CD4-positive, CD25-positive, alpha-beta regulatory T cell (primary cell): Measurements from ENCODE around the gene SRGAP3. TPM values are rescaled to one million over a fixed set of nuclear protein-coding genes. Genes with fewer than 3 reads are reported as not detected.

Source experiments
- ATAC-seq, 2 donors: fragments of 150-1000 bp; cut with Tn5 transposase; one replicate each; pipeline ENCODE4 v1.10.0; 2021; ENCODE audit warnings: low read depth in 2 of 2, moderate number of reproducible peaks in 2 of 2, moderate library complexity in 1 of 2
- DNase-seq, 3 donors: peaks; one replicate each; pipeline versions ENCODE4 v3.0.0 to v3.0.0-alpha.2; 2012 to 2022; ENCODE audit warnings: mixed read lengths in 1 of 3
- H3K27ac ChIP-seq: one replicate; pipeline ENCODE4 v1.7.0; 2013; ENCODE audit warnings: mild to moderate bottlenecking, low read length; ENCODE audit not compliant: insufficient read depth, poor library complexity, severe bottlenecking
- H3K27me3 ChIP-seq: one replicate; pipeline ENCODE4 v1.7.0; 2013; ENCODE audit warnings: low read length; ENCODE audit not compliant: control insufficient read depth, insufficient read depth
- H3K36me3 ChIP-seq: one replicate; pipeline ENCODE4 v1.7.0; 2013; ENCODE audit warnings: mild to moderate bottlenecking, low read length, moderate library complexity; ENCODE audit not compliant: control insufficient read depth, insufficient read depth
- H3K4me1 ChIP-seq: 2 replicates; pipeline ENCODE4 v1.7.0; 2013; ENCODE audit warnings: mild to moderate bottlenecking, low read length; ENCODE audit not compliant: insufficient read depth, control insufficient read depth, poor library complexity, severe bottlenecking
- H3K4me3 ChIP-seq: one replicate; pipeline ENCODE4 v1.7.0; 2013; ENCODE audit warnings: low read depth, mild to moderate bottlenecking, low read length, moderate library complexity
- H3K9me3 ChIP-seq, 2 experiments: 1 replicate in 1 of 2; 2 replicates in 1 of 2; pipeline ENCODE4 v1.7.0; 2013; ENCODE audit warnings: low read length in 2 of 2, mild to moderate bottlenecking in 1 of 2, moderate library complexity in 1 of 2; ENCODE audit not compliant: control insufficient read depth in 2 of 2
- H3K27ac Mint-ChIP-seq, 3 donors: one replicate each; pipeline ENCODE4 v1.8.0; 2020 to 2022; ENCODE audit warnings: mild to moderate bottlenecking in 3 of 3, mixed read lengths in 3 of 3, moderate library complexity in 2 of 3
- H3K27me3 Mint-ChIP-seq: one replicate; pipeline ENCODE4 v1.8.0; 2022; ENCODE audit warnings: mild to moderate bottlenecking, mixed read lengths
- H3K36me3 Mint-ChIP-seq: one replicate; pipeline ENCODE4 v1.8.0; 2020; ENCODE audit warnings: mixed read lengths
- H3K4me1 Mint-ChIP-seq, 4 donors: one replicate each; pipeline ENCODE4 v1.8.0; 2020 to 2022; ENCODE audit warnings: mixed read lengths in 4 of 4, mild to moderate bottlenecking in 1 of 4
- H3K4me3 Mint-ChIP-seq, 4 donors: one replicate each; pipeline ENCODE4 v1.8.0; 2020 to 2022; ENCODE audit warnings: mild to moderate bottlenecking in 4 of 4, mixed read lengths in 4 of 4, moderate library complexity in 3 of 4
- H3K9me3 Mint-ChIP-seq, 7 donors: one replicate each; pipeline ENCODE4 v1.8.0; 2020 to 2022; ENCODE audit warnings: mixed read lengths in 7 of 7, mild to moderate bottlenecking in 3 of 7, moderate library complexity in 2 of 7
- polyA plus RNA-seq, 4 donors: library from polyadenylated mRNA; unstranded; fragments of 300-500 nt; fragmentation: Illumina TruSeq; gene quantifications; one replicate each; pipeline ENCODE4 v1.2.3, GENCODE V29; 2021
- total RNA-seq: library from RNA; stranded (reverse); gene quantifications from one replicate; pipeline ENCODE4 v1.2.3, GENCODE V29; 2022

Gene SRGAP3
- total and polyA plus RNA-seq, 5 donors from 2014 or later: 1.8 to 8.1 (median 2.8) TPM

DNA sequence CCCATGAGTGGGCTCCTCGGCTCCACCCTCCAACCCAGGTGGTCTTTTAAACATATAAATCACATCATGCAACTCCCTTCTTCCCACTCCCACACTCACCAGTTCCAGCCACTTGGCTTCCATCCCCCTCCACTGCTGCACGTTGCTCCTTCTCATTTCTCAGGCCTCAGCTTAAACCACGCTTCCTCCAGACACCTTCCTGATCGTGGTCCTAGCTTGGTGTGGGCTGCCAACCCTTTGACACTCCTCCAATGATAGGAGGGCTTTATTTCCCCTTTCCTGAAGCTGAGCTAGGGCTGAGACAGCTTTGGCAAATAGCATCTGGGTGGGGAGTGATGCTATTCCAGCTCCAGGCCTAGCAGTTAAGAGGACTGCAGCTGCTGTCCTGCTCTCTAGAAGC, 130.1 kb downstream of the SRGAP3 start:
- Histone ChIP-seq H3K27ac (no peak overlapping the region), H3K27me3 (no peaks in the 10 kb centered on the region), H3K4me1 (no peaks in the 10 kb centered on the region), H3K9me3 (no peaks in the 10 kb centered on the region), H3K4me3 (no peak overlapping the region), H3K36me3 (peaks cover 4% of the 10 kb centered on the region)
- Mint-ChIP-seq H3K27me3 (no peaks in the 10 kb centered on the region), H3K36me3 (peaks cover 18% of the 10 kb centered on the region), H3K27ac (no peak overlapping the region), H3K4me1 (peaks cover 0 to 4% (median under 1%) of the 10 kb centered on the region in 4 donors), H3K4me3 (no peak overlapping the region), H3K9me3 (no peaks in the 10 kb centered on the region)
- ATAC-seq (no peak), DNase-seq (no peak)

GRCh38 chr3:9118222-9118621, 131.2 kb downstream of the SRGAP3 start:
- ATAC-seq (no peak), DNase-seq (no peak)
- Mint-ChIP-seq H3K4me3 (no peak overlapping the region), H3K9me3 (no peaks in the 10 kb centered on the region), H3K27me3 (no peaks in the 10 kb centered on the region), H3K4me1 (peaks cover 0 to 4% (median 0%) of the 10 kb centered on the region in 4 donors), H3K27ac (no peak overlapping the region), H3K36me3 (peaks cover 14% of the 10 kb centered on the region)
- Histone ChIP-seq H3K27me3 (no peaks in the 10 kb centered on the region), H3K36me3 (peaks cover 4% of the 10 kb centered on the region), H3K4me3 (no peak overlapping the region), H3K27ac (no peak overlapping the region), H3K4me1 (no peaks in the 10 kb centered on the region), H3K9me3 (no peaks in the 10 kb centered on the region)

- DNase-seq (no peak), ATAC-seq (no peak)
- Mint-ChIP-seq H3K4me1 (peaks cover 0 to 4% (median 0%) of the 10 kb centered on the region in 4 donors), H3K27me3 (no peaks in the 10 kb centered on the region), H3K9me3 (no peaks in the 10 kb centered on the region), H3K4me3 (no peak overlapping the region), H3K27ac (no peak overlapping the region), H3K36me3 (peaks cover 13% of the 10 kb centered on the region)
- H3K4me1 ChIP-seq: no peaks in the 10 kb centered on the region
- no peaks in the 10 kb centered on the region for H3K36me3 ChIP-seq
- no peaks in the 10 kb centered on the region for H3K9me3 ChIP-seq
- H3K27ac ChIP-seq: no peak overlapping the region
- no peak overlapping the region for H3K4me3 ChIP-seq
- no peaks in the 10 kb centered on the region for H3K27me3 ChIP-seq
Measured at GRCh38 chr3:9117220-9117619, 132.2 kb downstream of the SRGAP3 start.

DNA sequence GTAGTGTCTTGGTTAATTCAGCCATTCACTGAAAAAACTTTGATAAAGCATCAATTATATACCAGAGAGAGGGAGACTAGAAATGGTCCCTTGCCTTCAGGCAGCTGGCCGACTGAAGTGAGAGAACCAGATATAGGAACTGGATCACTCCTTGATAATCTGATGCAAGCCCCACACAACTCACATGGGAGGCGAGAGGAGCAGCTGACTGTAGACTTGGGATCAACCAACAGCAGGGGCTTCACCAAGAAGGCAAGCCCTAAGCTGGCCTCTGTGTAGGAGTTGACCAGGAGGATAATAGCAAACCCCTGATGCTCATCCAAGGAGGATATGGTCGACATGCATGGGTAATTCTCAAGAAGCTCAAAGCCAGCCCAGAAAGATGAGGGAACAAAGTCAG, 133.1 kb downstream of the SRGAP3 start:
- Mint-ChIP-seq H3K36me3 (peaks cover 10% of the 10 kb centered on the region), H3K27me3 (no peaks in the 10 kb centered on the region), H3K27ac (no peak overlapping the region), H3K4me1 (peaks cover 0 to 4% (median 0%) of the 10 kb centered on the region in 4 donors), H3K9me3 (no peaks in the 10 kb centered on the region), H3K4me3 (no peak overlapping the region)
- no peak for ATAC-seq
- Histone ChIP-seq H3K4me1 (no peaks in the 10 kb centered on the region), H3K27me3 (no peaks in the 10 kb centered on the region), H3K27ac (no peak overlapping the region), H3K4me3 (no peak overlapping the region), H3K9me3 (no peaks in the 10 kb centered on the region), H3K36me3 (no peaks in the 10 kb centered on the region)
- no peak for DNase-seq

DNA sequence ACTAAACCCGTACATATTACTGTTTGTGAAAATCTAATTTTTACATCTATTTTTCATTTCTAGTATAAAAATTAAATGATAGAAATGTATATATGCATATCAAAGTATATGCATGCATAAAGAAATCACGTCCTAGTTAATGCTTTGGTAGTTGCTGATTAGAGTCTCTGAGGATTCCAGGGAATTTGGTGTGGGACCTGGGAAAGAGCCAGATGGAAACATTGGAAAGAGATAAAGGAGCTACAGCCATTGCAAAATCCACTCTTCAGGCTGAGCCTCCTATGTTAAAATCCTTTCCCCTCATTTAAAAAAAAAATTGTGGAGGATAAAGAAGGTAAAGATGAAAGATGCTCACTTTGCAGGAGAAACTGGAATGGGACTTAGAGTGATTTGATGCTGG, 134.1 kb downstream of the SRGAP3 start:
- H3K9me3 Mint-ChIP-seq: no peaks in the 10 kb centered on the region
- ATAC-seq: no peak
- no peaks in the 10 kb centered on the region for H3K27me3 ChIP-seq
- no peak overlapping the region for H3K27ac ChIP-seq
- no peaks in the 10 kb centered on the region for H3K36me3 ChIP-seq
- H3K4me3 ChIP-seq: no peak overlapping the region
- DNase-seq: no peak
- peaks cover 0 to 4% (median 0%) of the 10 kb centered on the region in 4 donors for H3K4me1 Mint-ChIP-seq
- H3K4me3 Mint-ChIP-seq: no peak overlapping the region
- peaks cover 10% of the 10 kb centered on the region for H3K36me3 Mint-ChIP-seq
- H3K27me3 Mint-ChIP-seq: no peaks in the 10 kb centered on the region
- no peaks in the 10 kb centered on the region for H3K4me1 ChIP-seq
- no peaks in the 10 kb centered on the region for H3K9me3 ChIP-seq
- no peak overlapping the region for H3K27ac Mint-ChIP-seq

GRCh38 chr3:9113040-9113439, 136.4 kb downstream of the SRGAP3 start:
- H3K27ac Mint-ChIP-seq: no peak overlapping the region

DNA sequence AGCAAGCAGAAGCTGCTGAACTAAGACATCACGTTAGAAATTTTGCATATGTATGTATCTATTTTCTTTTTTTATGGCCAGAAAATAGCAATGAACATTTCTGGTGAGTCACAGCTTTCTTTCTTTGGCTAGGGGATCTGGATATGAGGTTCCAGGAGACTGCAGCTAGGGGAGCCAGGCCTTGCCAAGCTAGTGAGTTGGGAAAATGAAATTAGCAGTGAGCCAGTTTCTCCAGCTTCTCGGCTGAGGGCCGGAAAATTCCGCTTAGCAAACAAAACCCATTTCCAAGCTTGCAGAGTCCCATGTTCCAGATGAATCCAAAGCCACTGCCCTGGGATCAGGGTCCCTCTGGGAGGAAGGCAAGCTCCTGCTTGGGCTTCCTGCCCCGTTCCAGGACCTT, 137.6 kb downstream of the SRGAP3 start:
- H3K27me3 ChIP-seq: no peaks in the 10 kb centered on the region
- no peaks in the 10 kb centered on the region for H3K9me3 ChIP-seq
- Mint-ChIP-seq H3K36me3 (peaks cover 3% of the 10 kb centered on the region), H3K4me3 (no peak overlapping the region), H3K4me1 (peaks cover 0 to 4% (median 0%) of the 10 kb centered on the region in 4 donors), H3K27ac (no peak overlapping the region), H3K27me3 (no peaks in the 10 kb centered on the region), H3K9me3 (no peaks in the 10 kb centered on the region)
- DNase-seq (no peak), ATAC-seq (no peak)
- no peaks in the 10 kb centered on the region for H3K4me1 ChIP-seq
- H3K4me3 ChIP-seq: no peak overlapping the region
- no peaks in the 10 kb centered on the region for H3K36me3 ChIP-seq
- no peak overlapping the region for H3K27ac ChIP-seq

More at GRCh38 chr3:9113040-9113439, 136.4 kb downstream of the SRGAP3 start:
- H3K9me3 ChIP-seq: no peaks in the 10 kb centered on the region
- H3K36me3 Mint-ChIP-seq: peaks cover 3% of the 10 kb centered on the region
- no peak overlapping the region for H3K4me3 ChIP-seq
- no peaks in the 10 kb centered on the region for H3K27me3 ChIP-seq
- H3K4me1 Mint-ChIP-seq: peaks cover 0 to 4% (median 0%) of the 10 kb centered on the region in 4 donors
- H3K4me1 ChIP-seq: no peaks in the 10 kb centered on the region
- DNase-seq: no peak
- no peak overlapping the region for H3K27ac ChIP-seq
- H3K27me3 Mint-ChIP-seq: no peaks in the 10 kb centered on the region
- no peaks in the 10 kb centered on the region for H3K9me3 Mint-ChIP-seq
- H3K4me3 Mint-ChIP-seq: no peak overlapping the region
- no peak for ATAC-seq
- H3K36me3 ChIP-seq: no peaks in the 10 kb centered on the region

GRCh38 chr3:9111417-9111816, 138.0 kb downstream of the SRGAP3 start:
- Mint-ChIP-seq H3K27me3 (no peaks in the 10 kb centered on the region), H3K36me3 (peaks cover 3% of the 10 kb centered on the region)

More at GRCh38 chr3:9111417-9111816, 138.0 kb downstream of the SRGAP3 start:
- Mint-ChIP-seq H3K9me3 (no peaks in the 10 kb centered on the region), H3K4me3 (no peak overlapping the region), H3K4me1 (peaks cover 0 to 4% (median 0%) of the 10 kb centered on the region in 4 donors), H3K27ac (no peak overlapping the region)
- no peak for DNase-seq
- Histone ChIP-seq H3K4me3 (no peak overlapping the region), H3K4me1 (no peaks in the 10 kb centered on the region), H3K9me3 (no peaks in the 10 kb centered on the region), H3K36me3 (no peaks in the 10 kb centered on the region), H3K27ac (no peak overlapping the region), H3K27me3 (no peaks in the 10 kb centered on the region)
- ATAC-seq: no peak
